Measurements from ENCODE around the gene SDR39U1.

SDR39U1 gene

DNA sequence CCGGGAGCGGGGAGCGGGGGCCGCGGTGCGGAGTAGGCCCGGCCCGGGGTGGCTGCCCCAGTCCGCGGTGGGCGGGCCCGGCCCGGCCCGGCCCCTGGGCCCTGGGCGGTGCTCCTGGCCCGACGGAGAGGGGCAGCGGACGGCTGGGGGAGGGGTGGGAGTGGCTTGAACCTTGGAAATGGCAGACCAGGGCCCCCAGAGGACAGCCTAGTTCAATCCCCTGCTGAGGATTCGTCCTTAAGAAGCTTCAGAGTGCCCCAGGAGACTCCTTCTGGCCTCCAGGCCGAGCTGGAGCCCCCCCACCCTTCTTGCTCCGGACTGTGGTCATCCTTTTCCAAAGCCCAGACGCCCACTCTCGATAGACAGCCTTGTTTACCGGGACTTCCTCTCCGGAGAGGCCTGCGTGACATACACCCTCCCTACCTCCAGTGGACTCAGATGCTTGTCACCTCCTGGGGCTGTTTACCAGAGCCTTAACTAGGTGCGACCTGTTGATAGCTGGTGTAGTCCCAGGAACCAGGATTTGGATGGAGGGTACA, 12.4 kb downstream of the SDR39U1 start:
- peak; percentile 42 to 48 for DNase-seq (ENCODE audit: low read depth in 1 of 2, low spot score in 1 of 2)

DNA sequence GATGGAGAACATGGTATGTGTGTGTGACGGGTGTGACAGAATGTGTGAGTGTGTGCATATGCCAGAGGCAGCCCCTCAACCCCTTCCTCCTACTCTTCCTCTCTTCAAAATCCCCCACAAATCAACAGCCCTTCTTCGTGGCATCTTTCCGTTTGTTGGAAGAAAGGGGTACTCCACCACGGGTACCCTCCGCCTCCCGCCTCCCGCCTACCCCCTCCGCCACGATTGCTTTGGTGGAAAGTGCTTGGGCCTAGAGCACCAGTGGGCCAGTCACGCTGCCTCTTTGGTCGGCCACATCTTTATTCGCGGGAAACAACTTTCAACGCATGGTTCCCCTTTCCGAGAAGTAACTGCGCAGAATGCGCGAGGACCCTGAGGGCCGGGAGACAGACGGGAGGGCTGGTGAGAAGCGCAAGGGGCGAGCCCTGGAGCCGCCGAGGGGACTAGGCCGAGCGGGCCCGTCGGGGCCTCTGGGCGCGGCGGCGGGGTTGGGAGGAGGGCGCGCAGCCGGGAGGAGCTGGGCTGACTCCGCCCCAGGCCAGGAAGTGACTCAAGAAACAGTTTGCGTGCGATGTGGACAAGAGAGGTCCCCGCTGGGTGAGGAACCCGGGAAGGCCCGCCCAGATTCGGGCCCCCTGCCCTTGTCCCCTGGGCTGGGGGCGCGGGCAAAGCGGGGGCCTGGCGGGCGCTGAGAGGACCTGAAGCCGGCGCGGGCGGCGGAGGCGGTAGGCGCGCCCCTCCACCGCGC, 13.0 kb downstream of the SDR39U1 start, which contains the start of the genes CBLN3 and KHNYN:
Gene CBLN3, minus strand, starts transcription at position 274 of the 748 bp plus-strand sequence. CDS start 614 bp downstream, outside the sequence.
Gene KHNYN, plus strand, starts transcription at position 560 of the 748 bp plus-strand sequence. CDS start 777 bp downstream, outside the sequence.
- DNase-seq (ENCODE audit: low read depth in 1 of 2, low spot score in 1 of 2), result peak; percentile 78 to 84

- DNase-seq (ENCODE audit: low read depth in 1 of 2, low spot score in 1 of 2), result no peak
These were observed 13.8 kb downstream of the SDR39U1 start for GRCh38 chr14:24428628-24429394.

DNA sequence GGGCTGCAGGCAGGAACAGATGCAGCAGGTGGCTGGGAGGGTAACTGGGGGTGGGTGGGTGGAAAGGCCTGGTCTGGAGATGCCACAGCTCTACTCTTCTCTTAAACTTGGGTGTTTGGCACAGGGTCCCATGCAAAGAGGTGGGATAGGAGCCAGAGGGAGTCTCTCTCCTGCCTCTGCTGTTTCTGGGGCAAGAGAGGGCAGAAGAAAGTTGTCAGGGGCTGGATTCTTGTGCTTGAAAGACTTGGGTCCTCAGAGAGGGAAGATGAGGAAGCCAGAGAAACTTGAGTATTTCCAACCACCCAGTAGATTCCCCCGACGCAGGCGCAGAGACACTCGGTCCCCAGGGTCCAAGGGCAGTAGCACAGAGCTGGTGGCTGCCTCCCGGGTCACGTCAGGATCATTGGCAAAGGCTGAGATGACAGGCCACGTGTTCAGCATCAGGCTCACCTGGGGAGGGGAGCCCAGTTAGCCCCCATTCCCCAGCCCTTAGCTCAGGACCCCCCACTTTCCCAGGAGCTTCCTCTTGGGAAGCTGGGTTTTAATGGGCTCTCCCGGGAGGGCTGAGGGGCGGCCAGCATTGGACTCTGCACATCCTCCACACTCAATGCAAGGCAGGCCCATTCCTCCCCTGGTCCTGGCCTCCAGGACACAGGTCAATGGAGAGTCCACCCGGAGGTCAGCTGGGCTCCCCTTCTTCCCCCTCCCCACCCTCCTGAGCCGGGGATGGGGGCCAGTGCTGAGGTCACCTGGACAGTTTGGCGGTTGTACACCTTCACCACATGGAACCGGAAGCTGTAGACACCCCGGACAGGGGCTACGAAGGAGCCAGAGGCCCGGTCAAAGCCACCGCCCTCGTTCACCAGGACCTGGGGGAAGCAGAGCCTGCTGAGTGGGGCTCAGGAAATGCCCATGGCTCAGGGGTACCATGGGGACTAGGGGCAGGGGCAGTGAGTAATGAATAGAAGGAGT, 14.8 kb downstream of the SDR39U1 start:
- DNase-seq (ENCODE audit: low read depth in 1 of 2, low spot score in 1 of 2), result no peak

DNA sequence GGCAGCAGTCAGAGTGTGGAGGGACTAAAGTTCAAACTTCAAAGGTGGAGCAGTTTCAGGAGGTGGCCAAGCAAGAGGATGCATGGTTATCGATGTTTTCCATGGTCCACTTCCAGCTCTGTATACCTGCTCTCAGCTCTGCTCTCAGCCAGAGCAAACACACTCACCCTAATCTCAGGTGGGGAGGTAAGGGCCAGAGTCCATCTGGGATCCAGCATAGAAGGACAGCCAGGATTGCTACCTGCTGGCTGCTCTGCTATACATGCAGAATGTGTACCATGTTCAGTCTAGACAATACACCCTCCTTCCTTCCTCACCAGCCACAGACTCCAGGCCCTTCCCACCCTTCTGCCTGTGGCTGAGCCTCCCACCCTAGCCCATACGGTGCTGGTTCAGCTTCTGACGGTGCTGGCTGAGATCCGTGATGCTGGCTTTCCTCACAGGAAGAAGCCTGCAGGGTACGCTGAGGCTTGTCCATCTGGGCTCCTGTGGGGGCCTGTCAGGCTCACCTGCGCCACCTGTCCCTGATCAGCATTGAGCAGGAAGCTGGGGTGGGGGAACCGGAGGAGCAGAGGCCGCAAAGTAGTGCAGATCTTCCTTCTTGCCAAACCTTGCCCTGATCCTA, 15.6 kb downstream of the SDR39U1 start:
- no peak for DNase-seq (ENCODE audit: low read depth in 1 of 2, low spot score in 1 of 2)

GRCh38 chr14:24426150-24426911, 16.2 kb downstream of the SDR39U1 start:
- DNase-seq (ENCODE audit: low read depth in 1 of 2, low spot score in 1 of 2), result no peak

- peak in 1 of 2 donors; percentile 36 for DNase-seq (ENCODE audit: low read depth in 1 of 2, low spot score in 1 of 2)
These were observed 16.9 kb downstream of the SDR39U1 start for GRCh38 chr14:24425704-24426103.

DNA sequence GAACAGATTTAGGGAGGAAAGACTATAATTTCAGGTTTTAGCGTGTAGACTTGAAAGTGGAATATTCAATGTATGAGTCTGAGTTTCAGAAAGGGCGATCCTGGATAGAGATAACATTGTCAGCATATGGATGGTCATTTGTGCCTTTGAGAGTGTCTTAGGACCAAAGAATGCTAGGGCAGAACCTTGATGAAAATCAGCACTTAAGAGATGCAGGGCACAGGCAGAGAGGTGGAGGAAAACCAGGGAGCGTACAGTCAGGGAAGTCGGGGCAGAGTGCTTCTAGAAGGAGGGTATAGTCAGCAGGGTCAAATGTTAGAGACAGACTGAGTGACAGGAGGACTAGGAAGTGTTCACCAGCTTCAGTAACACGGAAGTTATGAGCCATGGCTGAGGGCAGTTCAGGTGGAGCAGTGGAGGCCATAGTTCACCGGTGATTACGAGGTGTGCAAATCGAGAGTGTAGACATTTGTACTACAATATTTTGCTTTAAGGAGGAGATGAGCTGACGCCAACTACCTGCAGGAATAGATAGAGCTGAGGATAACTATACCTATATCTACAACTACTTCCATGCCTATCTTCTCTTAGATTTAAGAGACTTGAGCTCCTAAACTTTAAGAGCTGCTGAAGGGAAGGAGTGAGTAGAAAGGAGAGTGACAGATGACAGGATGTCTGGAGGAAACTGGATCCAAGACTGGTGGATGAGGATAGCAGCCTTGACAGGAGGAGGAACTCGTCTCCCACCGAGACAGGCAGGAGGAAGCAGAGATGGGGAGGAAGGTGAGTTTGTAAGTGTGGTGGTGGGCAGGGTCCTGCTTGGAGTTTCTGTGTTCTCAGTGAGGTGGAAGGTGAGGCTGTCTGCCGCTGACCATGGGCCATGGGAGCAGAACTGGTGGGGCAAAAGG, 19.6 kb downstream of the SDR39U1 start:
- DNase-seq (ENCODE audit: low read depth in 1 of 2, low spot score in 1 of 2), result no peak

DNA sequence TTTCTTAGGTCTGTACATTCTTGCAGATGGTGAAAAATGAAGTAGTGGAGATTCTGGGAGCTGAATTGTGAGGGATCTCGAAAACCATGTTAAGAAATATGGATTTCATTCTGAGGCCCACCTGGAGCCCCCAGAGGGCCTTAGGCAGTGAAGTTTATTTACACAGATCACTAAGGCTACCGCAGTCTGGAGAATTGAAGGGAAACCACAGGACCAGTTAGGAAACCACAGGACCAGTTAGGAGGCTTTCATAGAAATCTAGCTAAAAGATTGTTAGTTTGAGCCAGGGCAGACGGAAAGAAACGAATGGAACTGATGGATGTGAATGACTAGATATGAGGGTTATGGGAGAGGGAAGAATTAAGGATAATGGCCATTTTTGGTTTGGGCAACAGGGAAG, 20.3 kb downstream of the SDR39U1 start:
- no peak for DNase-seq (ENCODE audit: low read depth in 1 of 2, low spot score in 1 of 2)

DNA sequence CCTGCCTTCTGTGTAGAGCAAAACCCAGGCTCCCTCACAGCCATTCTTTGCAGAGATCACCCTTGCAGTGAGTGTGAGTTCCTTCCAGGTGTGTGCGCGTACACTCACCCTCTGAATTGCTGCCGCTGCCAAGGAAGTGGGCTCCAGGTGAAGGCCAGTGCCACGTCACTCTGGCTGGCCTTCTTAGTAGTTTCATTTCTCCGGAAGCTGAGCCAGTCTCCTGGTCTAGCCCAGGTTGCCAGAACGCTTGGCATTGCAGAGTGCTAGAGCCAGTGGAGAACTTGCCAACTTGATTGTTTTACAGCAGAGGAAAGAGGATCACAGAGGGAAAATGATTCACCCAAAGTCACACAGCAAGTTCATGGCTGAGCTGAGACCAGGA, 24.1 kb downstream of the SDR39U1 start:
- DNase-seq (ENCODE audit: low read depth in 1 of 2, low spot score in 1 of 2), result no peak

GRCh38 chr14:24417832-24418491, 24.6 kb downstream of the SDR39U1 start:
- DNase-seq (ENCODE audit: low read depth in 1 of 2, low spot score in 1 of 2), result no peak

DNA sequence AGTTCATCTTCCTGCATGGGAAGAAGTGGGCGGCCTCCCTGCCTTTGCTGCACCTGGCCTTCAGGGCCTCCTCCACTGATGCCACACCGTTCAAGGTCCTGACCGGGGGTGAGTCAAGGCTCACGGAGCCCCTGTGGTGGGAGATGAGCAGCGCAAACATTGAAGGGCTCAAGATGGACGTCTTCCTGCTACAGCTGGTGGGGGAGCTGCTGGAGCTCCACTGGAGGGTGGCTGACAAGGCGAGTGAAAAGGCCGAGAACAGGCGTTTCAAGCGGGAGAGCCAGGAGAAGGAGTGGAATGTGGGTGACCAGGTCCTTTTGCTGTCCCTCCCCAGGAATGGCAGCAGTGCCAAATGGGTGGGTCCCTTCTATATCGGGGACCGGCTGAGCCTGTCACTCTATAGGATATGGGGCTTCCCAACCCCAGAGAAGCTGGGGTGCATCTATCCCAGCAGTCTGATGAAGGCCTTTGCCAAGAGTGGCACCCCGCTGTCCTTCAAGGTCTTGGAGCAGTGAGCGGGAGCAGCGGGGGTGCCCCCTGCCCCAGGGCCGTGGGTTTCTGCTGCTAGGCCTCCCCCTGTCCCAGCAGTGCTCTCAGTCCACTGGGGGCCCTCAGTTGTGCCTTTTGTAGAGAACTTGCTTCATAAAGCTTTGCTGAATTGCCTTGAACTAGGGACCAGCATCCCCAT, 25.5 kb downstream of the SDR39U1 start:
- no peak for DNase-seq (ENCODE audit: low read depth in 1 of 2, low spot score in 1 of 2)

DNA sequence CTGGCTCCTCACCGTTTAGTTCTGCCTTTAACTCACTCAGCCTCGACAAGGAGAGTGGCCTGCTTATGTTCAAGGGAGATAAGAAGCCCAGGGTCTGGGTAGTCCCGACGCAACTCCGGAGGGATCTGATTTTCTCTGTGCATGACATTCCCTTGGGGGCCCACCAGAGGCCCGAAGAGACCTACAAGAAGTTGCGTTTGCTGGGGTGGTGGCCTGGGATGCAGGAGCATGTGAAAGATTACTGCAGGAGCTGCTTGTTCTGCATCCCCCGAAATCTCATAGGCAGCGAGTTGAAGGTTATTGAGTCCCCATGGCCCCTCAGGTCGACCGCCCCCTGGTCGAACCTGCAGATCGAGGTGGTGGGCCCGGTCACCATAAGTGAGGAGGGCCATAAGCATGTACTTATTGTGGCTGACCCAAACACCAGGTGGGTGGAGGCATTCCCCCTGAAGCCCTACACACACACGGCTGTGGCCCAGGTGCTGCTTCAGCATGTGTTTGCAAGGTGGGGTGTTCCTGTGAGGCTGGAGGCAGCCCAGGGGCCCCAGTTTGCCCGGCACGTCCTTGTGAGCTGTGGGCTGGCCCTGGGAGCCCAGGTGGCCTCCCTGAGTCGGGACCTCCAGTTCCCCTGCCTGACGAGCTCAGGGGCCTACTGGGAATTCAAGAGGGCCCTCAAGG, 26.2 kb downstream of the SDR39U1 start:
- DNase-seq (ENCODE audit: low read depth in 1 of 2, low spot score in 1 of 2), result no peak

- no peak for DNase-seq (ENCODE audit: low read depth in 1 of 2, low spot score in 1 of 2)
These were observed 26.9 kb downstream of the SDR39U1 start for GRCh38 chr14:24415421-24416253.

- no peak for DNase-seq (ENCODE audit: low read depth in 1 of 2, low spot score in 1 of 2)
These were observed 27.7 kb downstream of the SDR39U1 start for GRCh38 chr14:24414732-24415420.
